ENCODE measurements around the gene SLC15A4. TPM values are rescaled to one million over a fixed set of nuclear protein-coding genes. Genes with fewer than 3 reads are reported as not detected.

SLC15A4 gene
- total RNA-seq, 1 donor, result 52.5 TPM

GRCh38 chr12:128783129-128783574 is 40.6 kb downstream of the SLC15A4 start:
- Histone ChIP-seq H3K27ac (ENCODE audit: low read depth, low read length) (peak overlapping the region; percentile 52), H3K36me3 (ENCODE audit: insufficient read depth, low read length) (no peaks in the 10 kb centered on the region), H3K4me2 (ENCODE audit: insufficient read depth, low read length) (peak overlapping the region; percentile 83), H3K4me3 (ENCODE audit: insufficient read depth, low read length) (peak overlapping the region; percentile 57), H3K27me3 (ENCODE audit: insufficient read depth, low read length) (no peaks in the 10 kb centered on the region), H4K20me1 (ENCODE audit: insufficient read depth, low read length) (no peaks in the 10 kb centered on the region), H3K4me1 (ENCODE audit: insufficient read depth, low read length) (peaks cover 11% of the 10 kb centered on the region), H3K79me2 (ENCODE audit: insufficient read depth, low read length) (no peaks in the 10 kb centered on the region), H2AFZ (ENCODE audit: low read length) (peak overlapping the region; percentile 84), H3K9me3 (ENCODE audit: low read depth, low read length) (no peaks in the 10 kb centered on the region)
- no peak for TF ChIP-seq CTCF (IDR thresholded peaks at IDR 0.05; ENCODE audit: extremely low read depth, low read depth, low read length)
- peak; percentile 77 for DNase-seq (ENCODE audit: insufficient read length, low spot score, missing footprints)

- Histone ChIP-seq H2AFZ (ENCODE audit: low read length) (no peak overlapping the region), H3K4me3 (ENCODE audit: insufficient read depth, low read length) (no peak overlapping the region), H3K27me3 (ENCODE audit: insufficient read depth, low read length) (no peaks in the 10 kb centered on the region), H3K4me2 (ENCODE audit: insufficient read depth, low read length) (no peak overlapping the region), H3K79me2 (ENCODE audit: insufficient read depth, low read length) (no peaks in the 10 kb centered on the region), H3K4me1 (ENCODE audit: insufficient read depth, low read length) (peaks cover 11% of the 10 kb centered on the region), H3K36me3 (ENCODE audit: insufficient read depth, low read length) (no peaks in the 10 kb centered on the region), H3K27ac (ENCODE audit: low read depth, low read length) (no peak overlapping the region), H3K9me3 (ENCODE audit: low read depth, low read length) (no peaks in the 10 kb centered on the region), H4K20me1 (ENCODE audit: insufficient read depth, low read length) (no peaks in the 10 kb centered on the region)
- DNase-seq (ENCODE audit: insufficient read length, low spot score, missing footprints), result no peak
- no peak for TF ChIP-seq CTCF (IDR thresholded peaks at IDR 0.05; ENCODE audit: extremely low read depth, low read depth, low read length)
These were observed 43.9 kb downstream of the SLC15A4 start for GRCh38 chr12:128779901-128780300.

GRCh38 chr12:128772249-128772648 is 51.5 kb downstream of the SLC15A4 start:
- no peak overlapping the region for H3K27ac ChIP-seq (ENCODE audit: low read depth, low read length)
- no peaks in the 10 kb centered on the region for H3K9me3 ChIP-seq (ENCODE audit: low read depth, low read length)
- no peaks in the 10 kb centered on the region for H3K27me3 ChIP-seq (ENCODE audit: insufficient read depth, low read length)
- no peak for DNase-seq (ENCODE audit: insufficient read length, low spot score, missing footprints)
- no peak for TF ChIP-seq CTCF (IDR thresholded peaks at IDR 0.05; ENCODE audit: extremely low read depth, low read depth, low read length)
- H3K36me3 ChIP-seq (ENCODE audit: insufficient read depth, low read length), result no peaks in the 10 kb centered on the region
- no peak overlapping the region for H3K4me2 ChIP-seq (ENCODE audit: insufficient read depth, low read length)
- no peaks in the 10 kb centered on the region for H3K4me1 ChIP-seq (ENCODE audit: insufficient read depth, low read length)
- no peak overlapping the region for H3K4me3 ChIP-seq (ENCODE audit: insufficient read depth, low read length)
- no peaks in the 10 kb centered on the region for H3K79me2 ChIP-seq (ENCODE audit: insufficient read depth, low read length)
- H2AFZ ChIP-seq (ENCODE audit: low read length), result no peak overlapping the region
- no peaks in the 10 kb centered on the region for H4K20me1 ChIP-seq (ENCODE audit: insufficient read depth, low read length)

- DNase-seq (ENCODE audit: insufficient read length, low spot score, missing footprints), result no peak
- no peaks in the 10 kb centered on the region for H3K27me3 ChIP-seq (ENCODE audit: insufficient read depth, low read length)
- H4K20me1 ChIP-seq (ENCODE audit: insufficient read depth, low read length), result no peaks in the 10 kb centered on the region
- H3K4me1 ChIP-seq (ENCODE audit: insufficient read depth, low read length), result no peaks in the 10 kb centered on the region
- H3K36me3 ChIP-seq (ENCODE audit: insufficient read depth, low read length), result no peaks in the 10 kb centered on the region
- no peak overlapping the region for H2AFZ ChIP-seq (ENCODE audit: low read length)
- H3K27ac ChIP-seq (ENCODE audit: low read depth, low read length), result no peak overlapping the region
- no peak overlapping the region for H3K4me2 ChIP-seq (ENCODE audit: insufficient read depth, low read length)
- H3K9me3 ChIP-seq (ENCODE audit: low read depth, low read length), result no peaks in the 10 kb centered on the region
- H3K79me2 ChIP-seq (ENCODE audit: insufficient read depth, low read length), result no peaks in the 10 kb centered on the region
- TF ChIP-seq CTCF (IDR thresholded peaks at IDR 0.05; ENCODE audit: extremely low read depth, low read depth, low read length), result no peak
- no peak overlapping the region for H3K4me3 ChIP-seq (ENCODE audit: insufficient read depth, low read length)
These were observed 52.1 kb downstream of the SLC15A4 start for GRCh38 chr12:128771681-128772080.

Measured in osteoblast (primary cell).